G401.6 (cell line): ENCODE results near the gene HPN.
"Not testable (repeated sequence)": the region's sequence is repeated elsewhere in the genome, so short reads cannot be mapped to it uniquely, and the experiment has no call there.

Experiments used
- FAIRE-seq: peaks from 2 replicates; lab custom pipeline; 2012; peaks lifted over from hg19 to GRCh38; lab: Jason Lieb, UNC

Gene HPN

GRCh38 chr19:35027851-35028599 lies 13.5 kb upstream of the HPN start:
- FAIRE-seq = no peak

- not testable (repeated sequence) for FAIRE-seq
These were observed 13.0 kb upstream of the HPN start for GRCh38 chr19:35028600-35028885.

GRCh38 chr19:35029275-35029736 lies 12.2 kb upstream of the HPN start:
- FAIRE-seq = not testable (repeated sequence)

- FAIRE-seq = no peak
These were observed 11.7 kb upstream of the HPN start for GRCh38 chr19:35029737-35030256.

- no peak for FAIRE-seq
These were observed 11.1 kb upstream of the HPN start, which contains the start of gene SCN1B for GRCh38 chr19:35030257-35031071. SCN1B (plus strand) TSS chr19:35030470; CDS start chr19:35030821, 351 bp downstream.

- FAIRE-seq = no peak
These were observed 10.2 kb upstream of the HPN start for GRCh38 chr19:35031072-35031881.

- no peak for FAIRE-seq
These were observed 9.1 kb upstream of the HPN start for GRCh38 chr19:35032356-35032865.

- no peak for FAIRE-seq
These were observed 8.2 kb upstream of the HPN start for GRCh38 chr19:35033067-35034004.

GRCh38 chr19:35034005-35034502 lies 7.5 kb upstream of the HPN start:
- no peak for FAIRE-seq

GRCh38 chr19:35034588-35035382 lies 6.7 kb upstream of the HPN start:
- no peak for FAIRE-seq

GRCh38 chr19:35037716-35038622 lies 3.6 kb upstream of the HPN start:
- FAIRE-seq = no peak

GRCh38 chr19:35038623-35039512 lies 2.7 kb upstream of the HPN start:
- no peak for FAIRE-seq

- no peak for FAIRE-seq
These were observed 1.4 kb upstream of the HPN start for GRCh38 chr19:35039881-35040825.

GRCh38 chr19:35040826-35041547 lies 534 bp upstream of the HPN start:
- no peak for FAIRE-seq

GRCh38 chr19:35042056-35042730 lies 672 bp downstream of the HPN start:
- FAIRE-seq = no peak
